HL-60 (cell line): ENCODE results near the gene CRB1.
A peak's percentile ranks its signal among the peaks of the same experiment; 100 is the strongest.

ENCODE experiments used
- DNase-seq, 2 experiments: peaks; one replicate each; pipeline ENCODE4 v3.0.0-alpha.2; 2010 to 2020; ENCODE audit warnings: low read depth in 1 of 2, low spot score in 1 of 2
- H3K27ac ChIP-seq: fragments of 250-450 bp; sonication (Bioruptor Pico); replicated peaks from 2 replicates; pipeline ENCODE4 v1.5.1; 2020; ENCODE audit warnings: mild to moderate bottlenecking, moderate library complexity
- H3K27me3 ChIP-seq: fragments of 250-450 bp; sonication (Bioruptor Pico); 2 replicates; pipeline ENCODE4 v1.5.1; 2021; ENCODE audit warnings: mild to moderate bottlenecking, moderate library complexity; ENCODE audit not compliant: insufficient read depth, poor library complexity, severe bottlenecking
- H3K4me3 ChIP-seq: replicated peaks from 2 replicates; pipeline ENCODE4 v1.5.1; 2011; ENCODE audit warnings: mild to moderate bottlenecking, control low read depth, low read length; ENCODE audit not compliant: insufficient read depth
- GABPA ChIP-seq: IDR thresholded peaks from 2 replicates; pipeline ENCODE4 v1.6.1; 2012; ENCODE audit warnings: low read depth
- POLR2AphosphoS5 ChIP-seq: IDR thresholded peaks from 2 replicates; pipeline ENCODE4 v1.6.1; 2012; ENCODE audit warnings: low read depth
- SPI1 ChIP-seq: IDR thresholded peaks from 2 replicates; pipeline ENCODE4 v1.6.1; 2012; ENCODE audit warnings: low read depth, mild to moderate bottlenecking, borderline replicate concordance
- TF ChIP-seq, protein P1 (sequence below): IDR thresholded peaks from 2 replicates; pipeline ENCODE4 v1.6.1; 2012; ENCODE audit warnings: low read depth; ENCODE audit not compliant: insufficient replicate concordance
- TF ChIP-seq, protein P2 (sequence below): IDR thresholded peaks from one replicate; pipeline ENCODE4 v1.5.1; 2011; ENCODE audit warnings: low read length, control low read depth, inconsistent platforms; ENCODE audit not compliant: insufficient read depth

Gene CRB1

DNA sequence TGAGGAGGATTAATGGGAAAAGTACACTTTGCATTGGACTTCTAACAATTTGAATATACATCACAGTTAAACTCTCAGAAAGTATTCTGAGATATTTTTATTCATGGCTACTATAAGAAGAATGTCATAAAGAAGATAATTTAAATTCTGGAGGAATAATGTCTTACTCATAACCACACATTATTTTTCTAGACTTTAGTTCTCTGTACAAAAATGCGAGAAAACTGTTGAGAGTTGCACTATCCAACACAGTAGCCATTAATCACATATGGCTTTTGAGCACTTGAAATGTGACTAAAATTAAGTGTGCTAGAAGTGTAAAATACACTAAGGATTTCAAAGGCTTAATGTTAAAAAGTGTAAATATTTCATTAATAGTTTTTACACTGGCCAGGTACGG is 53.8 kb downstream of the CRB1 start:
- no peak overlapping the region for H3K27ac ChIP-seq
- no peak overlapping the region for H3K4me3 ChIP-seq
- TF ChIP-seq, protein P1, sequence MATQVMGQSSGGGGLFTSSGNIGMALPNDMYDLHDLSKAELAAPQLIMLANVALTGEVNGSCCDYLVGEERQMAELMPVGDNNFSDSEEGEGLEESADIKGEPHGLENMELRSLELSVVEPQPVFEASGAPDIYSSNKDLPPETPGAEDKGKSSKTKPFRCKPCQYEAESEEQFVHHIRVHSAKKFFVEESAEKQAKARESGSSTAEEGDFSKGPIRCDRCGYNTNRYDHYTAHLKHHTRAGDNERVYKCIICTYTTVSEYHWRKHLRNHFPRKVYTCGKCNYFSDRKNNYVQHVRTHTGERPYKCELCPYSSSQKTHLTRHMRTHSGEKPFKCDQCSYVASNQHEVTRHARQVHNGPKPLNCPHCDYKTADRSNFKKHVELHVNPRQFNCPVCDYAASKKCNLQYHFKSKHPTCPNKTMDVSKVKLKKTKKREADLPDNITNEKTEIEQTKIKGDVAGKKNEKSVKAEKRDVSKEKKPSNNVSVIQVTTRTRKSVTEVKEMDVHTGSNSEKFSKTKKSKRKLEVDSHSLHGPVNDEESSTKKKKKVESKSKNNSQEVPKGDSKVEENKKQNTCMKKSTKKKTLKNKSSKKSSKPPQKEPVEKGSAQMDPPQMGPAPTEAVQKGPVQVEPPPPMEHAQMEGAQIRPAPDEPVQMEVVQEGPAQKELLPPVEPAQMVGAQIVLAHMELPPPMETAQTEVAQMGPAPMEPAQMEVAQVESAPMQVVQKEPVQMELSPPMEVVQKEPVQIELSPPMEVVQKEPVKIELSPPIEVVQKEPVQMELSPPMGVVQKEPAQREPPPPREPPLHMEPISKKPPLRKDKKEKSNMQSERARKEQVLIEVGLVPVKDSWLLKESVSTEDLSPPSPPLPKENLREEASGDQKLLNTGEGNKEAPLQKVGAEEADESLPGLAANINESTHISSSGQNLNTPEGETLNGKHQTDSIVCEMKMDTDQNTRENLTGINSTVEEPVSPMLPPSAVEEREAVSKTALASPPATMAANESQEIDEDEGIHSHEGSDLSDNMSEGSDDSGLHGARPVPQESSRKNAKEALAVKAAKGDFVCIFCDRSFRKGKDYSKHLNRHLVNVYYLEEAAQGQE = no peak
- TF ChIP-seq GABPA (no peak), POLR2AphosphoS5 (no peak), SPI1 (no peak)
- no peaks in the 10 kb centered on the region for H3K27me3 ChIP-seq
- no peak for DNase-seq

DNA sequence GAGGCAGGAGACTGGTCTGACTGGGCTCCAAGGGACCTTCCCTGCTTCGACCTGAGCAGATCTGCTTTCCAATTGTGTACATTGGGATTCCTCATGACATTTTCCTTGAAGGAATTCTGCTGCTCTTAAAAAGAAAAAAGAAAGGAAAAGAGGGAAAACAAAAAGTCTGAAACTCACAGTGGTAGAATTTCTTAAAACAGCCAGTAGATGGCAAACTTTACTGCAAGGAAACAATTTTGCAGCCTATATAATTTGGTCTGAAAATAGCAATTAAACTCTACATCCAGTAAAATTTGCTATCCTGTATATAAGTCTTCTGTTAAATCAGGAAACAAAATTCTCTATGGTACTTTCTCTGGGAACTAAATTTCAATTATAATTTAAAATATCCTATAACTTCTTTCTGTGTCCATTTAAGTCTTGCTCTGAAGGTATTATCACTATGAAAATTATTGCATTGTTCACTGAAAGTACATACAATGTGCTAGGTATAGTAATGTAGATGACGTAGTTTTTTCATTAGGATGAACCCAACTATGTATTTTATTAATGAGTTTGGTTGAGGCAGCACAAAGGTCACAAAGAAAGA is 59.8 kb downstream of the CRB1 start:
- no peak for TF ChIP-seq GABPA
- TF ChIP-seq, protein P1 = no peak
- no peak for TF ChIP-seq POLR2AphosphoS5
- TF ChIP-seq, protein P2, sequence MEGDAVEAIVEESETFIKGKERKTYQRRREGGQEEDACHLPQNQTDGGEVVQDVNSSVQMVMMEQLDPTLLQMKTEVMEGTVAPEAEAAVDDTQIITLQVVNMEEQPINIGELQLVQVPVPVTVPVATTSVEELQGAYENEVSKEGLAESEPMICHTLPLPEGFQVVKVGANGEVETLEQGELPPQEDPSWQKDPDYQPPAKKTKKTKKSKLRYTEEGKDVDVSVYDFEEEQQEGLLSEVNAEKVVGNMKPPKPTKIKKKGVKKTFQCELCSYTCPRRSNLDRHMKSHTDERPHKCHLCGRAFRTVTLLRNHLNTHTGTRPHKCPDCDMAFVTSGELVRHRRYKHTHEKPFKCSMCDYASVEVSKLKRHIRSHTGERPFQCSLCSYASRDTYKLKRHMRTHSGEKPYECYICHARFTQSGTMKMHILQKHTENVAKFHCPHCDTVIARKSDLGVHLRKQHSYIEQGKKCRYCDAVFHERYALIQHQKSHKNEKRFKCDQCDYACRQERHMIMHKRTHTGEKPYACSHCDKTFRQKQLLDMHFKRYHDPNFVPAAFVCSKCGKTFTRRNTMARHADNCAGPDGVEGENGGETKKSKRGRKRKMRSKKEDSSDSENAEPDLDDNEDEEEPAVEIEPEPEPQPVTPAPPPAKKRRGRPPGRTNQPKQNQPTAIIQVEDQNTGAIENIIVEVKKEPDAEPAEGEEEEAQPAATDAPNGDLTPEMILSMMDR = peak; percentile 1
- no peaks in the 10 kb centered on the region for H3K27me3 ChIP-seq
- no peak for DNase-seq
- H3K4me3 ChIP-seq = no peak overlapping the region
- no peak overlapping the region for H3K27ac ChIP-seq

DNA sequence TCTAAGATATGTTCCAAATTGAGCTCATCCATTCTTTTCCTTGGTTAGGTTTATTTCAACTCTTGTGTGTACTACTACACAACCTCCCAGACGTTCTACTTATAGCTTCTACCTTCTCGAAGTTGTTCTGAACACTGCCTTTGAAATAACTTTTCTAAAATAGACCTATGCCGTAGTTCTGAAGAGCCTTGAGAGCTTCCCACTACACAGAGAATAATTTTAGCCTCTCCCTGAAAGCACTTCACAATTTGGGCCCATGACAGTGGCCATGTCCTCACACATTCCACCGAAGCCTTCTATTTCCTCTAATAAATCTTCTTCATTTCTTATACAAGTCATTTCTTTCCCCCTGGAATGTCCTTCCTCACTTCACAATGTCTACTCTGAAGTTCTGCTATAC is 62.2 kb downstream of the CRB1 start:
- TF ChIP-seq, protein P2 = no peak
- TF ChIP-seq GABPA = no peak
- Histone ChIP-seq H3K27me3 (no peaks in the 10 kb centered on the region), H3K27ac (no peak overlapping the region), H3K4me3 (no peak overlapping the region)
- DNase-seq = no peak

DNA sequence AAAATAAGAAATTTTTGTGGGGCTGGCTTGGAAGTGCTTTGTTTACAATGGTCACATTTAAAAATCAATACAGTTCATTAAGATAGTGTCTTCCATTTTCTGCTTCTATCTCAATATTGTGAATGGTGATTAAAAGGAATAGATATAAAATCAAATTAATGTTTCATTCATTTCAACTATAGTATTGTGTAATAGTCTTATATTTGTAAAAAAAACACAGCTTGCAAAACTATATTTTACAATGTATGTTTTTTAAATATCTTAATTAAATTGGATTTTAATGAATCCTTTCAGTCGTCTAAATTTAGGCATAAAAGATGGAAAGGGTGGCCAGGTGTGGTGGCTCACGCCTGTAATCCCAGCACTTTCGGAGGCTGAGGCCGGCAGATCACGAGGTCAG is 63.5 kb downstream of the CRB1 start:
- TF ChIP-seq GABPA (no peak), SPI1 (no peak), POLR2AphosphoS5 (no peak)
- TF ChIP-seq, protein P2 = no peak
- TF ChIP-seq, protein P1 = no peak
- Histone ChIP-seq H3K27ac (no peak overlapping the region), H3K4me3 (no peak overlapping the region), H3K27me3 (no peaks in the 10 kb centered on the region)
- DNase-seq = no peak
